Naive thymus-derived CD4-positive, alpha-beta T cell (primary cell): ENCODE results near the gene PSD. TPM values are rescaled to one million over a fixed set of nuclear protein-coding genes. Genes with fewer than 3 reads are reported as not detected.

ENCODE experiments used
- ATAC-seq: fragments of 150-1000 bp; cut with Tn5 transposase; 2 replicates; pipeline ENCODE4 v1.10.0; 2021; ENCODE audit warnings: mild to moderate bottlenecking, moderate library complexity
- CTCF ChIA-PET: fragments of 350-600 bp; sonication (Branson Sonifier 250); formaldehyde crosslinking; loops from one replicate; lab custom pipeline; 2021; ENCODE audit warnings: antibody characterized with exemption; lab: Charles Lee
- POLR2A ChIA-PET: fragments of 350-600 bp; sonication (Branson Sonifier 250); formaldehyde crosslinking; loops from one replicate; lab custom pipeline; 2021; ENCODE audit warnings: antibody characterized with exemption, inconsistent platforms; lab: Charles Lee
- DNase-seq, 9 donors: peaks; one replicate each; pipeline versions ENCODE4 v3.0.0 to v3.0.0-alpha.2; 2020 to 2022; ENCODE audit warnings: mixed read lengths in 1 of 9
- H3K27ac ChIP-seq: one replicate; pipeline ENCODE4 v1.7.0; 2013; ENCODE audit warnings: mild to moderate bottlenecking, low read depth, low read length, moderate library complexity
- H3K27me3 ChIP-seq, 2 donors: one replicate each; pipeline ENCODE4 v1.7.0; 2013; ENCODE audit warnings: low read length in 2 of 2, mild to moderate bottlenecking in 2 of 2, moderate library complexity in 2 of 2; ENCODE audit not compliant: control insufficient read depth in 2 of 2, insufficient read depth in 2 of 2
- H3K36me3 ChIP-seq, 3 experiments: 1 replicate in 2 of 3; 2 replicates in 1 of 3; pipeline ENCODE4 v1.7.0; 2013; ENCODE audit warnings: low read length in 3 of 3, mild to moderate bottlenecking in 3 of 3, moderate library complexity in 1 of 3; ENCODE audit not compliant: insufficient read depth in 3 of 3, control insufficient read depth in 2 of 3
- H3K4me1 ChIP-seq, 2 donors: one replicate each; pipeline ENCODE4 v1.7.0; 2013; ENCODE audit warnings: low read length in 2 of 2, mild to moderate bottlenecking in 2 of 2, moderate library complexity in 1 of 2; ENCODE audit not compliant: control insufficient read depth in 2 of 2, insufficient read depth in 2 of 2
- H3K4me3 ChIP-seq: 2 replicates; pipeline ENCODE4 v1.7.0; 2013; ENCODE audit warnings: mild to moderate bottlenecking, low read length
- H3K9me3 ChIP-seq, 3 experiments: 1 replicate in 2 of 3; 2 replicates in 1 of 3; pipeline ENCODE4 v1.7.0; 2013; ENCODE audit warnings: low read length in 3 of 3; ENCODE audit not compliant: control insufficient read depth in 2 of 3
- H3K27ac Mint-ChIP-seq, 9 donors: one replicate each; pipeline ENCODE4 v1.8.0; 2020 to 2022; ENCODE audit warnings: mixed read lengths in 9 of 9, mild to moderate bottlenecking in 8 of 9, moderate library complexity in 5 of 9, inconsistent platforms in 2 of 9
- H3K27me3 Mint-ChIP-seq, 5 donors: one replicate each; pipeline ENCODE4 v1.8.0; 2021 to 2022; ENCODE audit warnings: mixed read lengths in 5 of 5, mild to moderate bottlenecking in 1 of 5
- H3K36me3 Mint-ChIP-seq, 5 donors: one replicate each; pipeline ENCODE4 v1.8.0; 2020 to 2022; ENCODE audit warnings: mixed read lengths in 5 of 5, mild to moderate bottlenecking in 3 of 5, inconsistent platforms in 1 of 5
- H3K4me1 Mint-ChIP-seq, 7 donors: one replicate each; pipeline ENCODE4 v1.8.0; 2020 to 2022; ENCODE audit warnings: mixed read lengths in 7 of 7, mild to moderate bottlenecking in 3 of 7, inconsistent platforms in 1 of 7
- H3K4me3 Mint-ChIP-seq, 10 donors: one replicate each; pipeline ENCODE4 v1.8.0; 2020 to 2022; ENCODE audit warnings: mild to moderate bottlenecking in 10 of 10, mixed read lengths in 10 of 10, moderate library complexity in 6 of 10, inconsistent platforms in 2 of 10
- H3K9me3 Mint-ChIP-seq, 11 donors: one replicate each; pipeline ENCODE4 v1.8.0; 2020 to 2022; ENCODE audit warnings: mixed read lengths in 11 of 11, mild to moderate bottlenecking in 4 of 11, inconsistent platforms in 1 of 11, moderate library complexity in 1 of 11
- intact Hi-C, 2 donors: fragments of 100-400 bp; cut with micrococcal nuclease; formaldehyde crosslinking; loops; one replicate each; pipeline ENCODE4 v1.15.1; 2023
- polyA plus RNA-seq, 2 donors: library from polyadenylated mRNA; unstranded; fragments of 300-500 nt; fragmentation: Illumina TruSeq; gene quantifications; one replicate each; pipeline ENCODE4 v1.2.3, GENCODE V29; 2021
- total RNA-seq, 6 experiments: library from RNA in 5 of 6; stranded (reverse) in 5 of 6; gene quantifications; 1 replicate in 5 of 6; 2 replicates in 1 of 6; pipeline ENCODE4 v1.2.3 and lab custom pipeline; 2021 to 2026

Gene PSD
- total and polyA plus RNA-seq, 7 experiments from 2014 or later: 3.5 to 16.9 (median 8.2) TPM

DNA sequence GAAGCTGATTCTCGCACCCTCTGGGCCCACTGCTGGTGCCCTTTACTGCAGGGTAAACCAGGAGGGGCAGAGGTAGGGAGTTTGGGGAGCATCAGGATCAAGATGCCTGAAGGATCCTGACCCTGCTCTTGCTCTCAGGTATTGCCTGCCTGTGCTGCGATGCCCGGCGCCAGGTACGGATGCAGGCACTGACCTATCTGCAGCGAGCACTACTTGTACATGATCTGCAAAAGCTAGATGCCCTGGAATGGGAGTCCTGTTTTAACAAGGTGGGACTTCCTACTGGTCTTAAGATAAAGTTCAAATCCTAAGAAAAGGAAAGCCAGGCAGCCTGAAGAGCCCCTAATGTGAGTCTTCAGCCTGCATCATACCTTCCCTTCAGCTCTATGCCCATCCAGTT lies 39.2 kb downstream of the PSD start:
- peaks cover 0 to 4% (median 0%) of the 10 kb centered on the region in 7 donors for H3K4me1 Mint-ChIP-seq
- DNase-seq (no peak), ATAC-seq (no peak)
- H3K36me3 Mint-ChIP-seq: peaks cover 6 to 42% (median 13%) of the 10 kb centered on the region in 5 donors
- ChIA-PET CTCF (no interaction called here), POLR2A (no interaction called here)
- Histone ChIP-seq H3K4me3 (no peak overlapping the region), H3K36me3 (peaks cover 14 to 75% (median 15%) of the 10 kb centered on the region in 3 experiments), H3K27me3 (no peaks in the 10 kb centered on the region), H3K9me3 (no peaks in the 10 kb centered on the region), H3K27ac (no peak overlapping the region), H3K4me1 (no peaks in the 10 kb centered on the region)
- no peaks in the 10 kb centered on the region for H3K9me3 Mint-ChIP-seq
- intact Hi-C loops: no loop called here
- no peak overlapping the region for H3K27ac Mint-ChIP-seq
- H3K27me3 Mint-ChIP-seq: no peaks in the 10 kb centered on the region
- no peak overlapping the region for H3K4me3 Mint-ChIP-seq

DNA sequence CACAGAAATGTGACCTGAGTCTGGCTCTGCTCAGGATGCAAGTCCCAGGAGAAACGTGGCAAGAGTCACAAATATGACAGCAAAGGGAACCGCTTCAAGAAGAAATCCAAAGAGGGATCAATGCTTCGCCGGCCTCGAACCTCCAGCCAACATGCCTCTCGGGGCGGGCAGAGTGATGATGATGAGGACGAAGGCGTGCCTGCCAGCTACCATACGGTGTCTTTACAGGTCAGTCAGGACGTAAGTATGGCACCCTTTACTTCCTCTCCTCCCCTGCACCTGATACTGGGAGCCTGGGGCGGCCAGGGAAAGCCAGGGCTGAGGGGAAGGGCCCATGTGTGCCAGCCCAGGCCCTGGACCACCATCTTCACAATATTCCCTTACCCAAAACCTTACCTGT lies 41.7 kb downstream of the PSD start:
- H3K4me3 Mint-ChIP-seq: no peak overlapping the region
- H3K9me3 Mint-ChIP-seq: no peaks in the 10 kb centered on the region
- Histone ChIP-seq H3K27me3 (no peaks in the 10 kb centered on the region), H3K36me3 (peaks cover 16 to 78% (median 23%) of the 10 kb centered on the region in 3 experiments), H3K4me3 (no peak overlapping the region), H3K4me1 (no peaks in the 10 kb centered on the region), H3K27ac (no peak overlapping the region), H3K9me3 (no peaks in the 10 kb centered on the region)
- CTCF ChIA-PET: no interaction called here
- POLR2A ChIA-PET: no interaction called here
- peaks cover 0 to 4% (median 0%) of the 10 kb centered on the region in 7 donors for H3K4me1 Mint-ChIP-seq
- H3K27me3 Mint-ChIP-seq: no peaks in the 10 kb centered on the region
- DNase-seq: no peak
- no peak for ATAC-seq
- H3K27ac Mint-ChIP-seq: peak overlapping the region in 2 of 9 donors; percentile 19 to 51
- intact Hi-C loops: no loop called here
- H3K36me3 Mint-ChIP-seq: peaks cover 8 to 49% (median 17%) of the 10 kb centered on the region in 5 donors

DNA sequence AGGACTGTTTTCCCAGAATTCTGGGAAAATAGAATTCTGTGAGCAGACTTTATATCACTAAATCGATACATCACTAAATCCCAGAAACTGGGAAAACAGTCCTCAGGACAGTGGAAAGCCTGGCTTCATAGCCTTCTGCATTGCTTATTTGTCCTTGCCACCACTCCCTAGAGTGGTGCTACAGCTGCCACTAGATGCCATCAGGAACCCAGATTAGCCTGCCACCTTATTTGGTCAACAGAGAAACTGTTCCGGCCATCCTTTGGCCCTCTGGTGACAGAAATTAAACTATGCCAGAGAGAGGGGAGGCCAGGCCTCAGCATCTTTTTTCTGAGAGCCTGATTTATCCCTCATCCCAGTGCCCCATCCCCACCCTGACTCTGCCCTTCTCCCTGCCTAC lies 42.7 kb downstream of the PSD start:
- H3K36me3 Mint-ChIP-seq: peaks cover 5 to 49% (median 17%) of the 10 kb centered on the region in 5 donors
- POLR2A ChIA-PET: interaction anchor here (0.5 kb wide), 1 partner anchor 119 kb away, joined by 3 read pairs; no protein-coding TSS in a partner anchor

DNA sequence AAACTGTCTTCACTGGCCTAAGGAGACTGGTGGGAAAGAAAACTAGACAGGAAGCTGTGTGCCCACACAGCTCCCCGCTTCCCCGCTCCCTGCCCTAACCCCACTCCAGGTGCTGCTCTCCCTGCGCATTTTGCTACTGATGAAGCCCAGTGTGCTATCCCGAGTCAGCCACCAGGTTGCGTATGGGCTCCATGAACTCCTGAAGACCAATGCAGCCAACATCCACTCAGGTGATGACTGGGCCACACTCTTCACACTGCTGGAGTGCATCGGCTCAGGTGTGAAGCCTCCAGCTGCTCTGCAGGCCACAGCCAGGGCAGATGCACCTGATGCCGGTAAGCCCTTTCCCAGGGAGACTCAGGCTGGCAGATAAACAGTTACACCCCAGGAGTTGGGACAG lies 43.3 kb downstream of the PSD start:
- no peaks in the 10 kb centered on the region for H3K27me3 Mint-ChIP-seq
- H3K27me3 ChIP-seq: no peaks in the 10 kb centered on the region
- H3K4me1 ChIP-seq: no peaks in the 10 kb centered on the region
- ChIA-PET POLR2A (no interaction called here), CTCF (no interaction called here)
- no peak overlapping the region for H3K27ac Mint-ChIP-seq
- peaks cover 29 to 76% (median 30%) of the 10 kb centered on the region in 3 experiments for H3K36me3 ChIP-seq
- H3K4me3 ChIP-seq: no peak overlapping the region
- intact Hi-C loops: no loop called here
- H3K36me3 Mint-ChIP-seq: peaks cover 5 to 52% (median 21%) of the 10 kb centered on the region in 5 donors
- ATAC-seq (peak; percentile 44), DNase-seq (no peak)
- no peak overlapping the region for H3K27ac ChIP-seq
- no peak overlapping the region for H3K4me3 Mint-ChIP-seq
- H3K9me3 ChIP-seq: no peaks in the 10 kb centered on the region
- no peaks in the 10 kb centered on the region for H3K9me3 Mint-ChIP-seq
- peaks cover 0 to 3% (median 0%) of the 10 kb centered on the region in 7 donors for H3K4me1 Mint-ChIP-seq

More for the DNA sequence above, 42.7 kb downstream of the PSD start:
- Histone ChIP-seq H3K27me3 (no peaks in the 10 kb centered on the region), H3K4me3 (no peak overlapping the region), H3K27ac (no peak overlapping the region), H3K4me1 (no peaks in the 10 kb centered on the region), H3K36me3 (peaks cover 24 to 76% (median 26%) of the 10 kb centered on the region in 3 experiments), H3K9me3 (no peaks in the 10 kb centered on the region)
- Mint-ChIP-seq H3K27ac (no peak overlapping the region), H3K4me1 (peaks cover 0 to 4% (median 0%) of the 10 kb centered on the region in 7 donors), H3K4me3 (no peak overlapping the region), H3K9me3 (no peaks in the 10 kb centered on the region), H3K27me3 (no peaks in the 10 kb centered on the region)
- intact Hi-C loops: no loop called here
- no peak for DNase-seq
- ATAC-seq: no peak
- CTCF ChIA-PET: no interaction called here

DNA sequence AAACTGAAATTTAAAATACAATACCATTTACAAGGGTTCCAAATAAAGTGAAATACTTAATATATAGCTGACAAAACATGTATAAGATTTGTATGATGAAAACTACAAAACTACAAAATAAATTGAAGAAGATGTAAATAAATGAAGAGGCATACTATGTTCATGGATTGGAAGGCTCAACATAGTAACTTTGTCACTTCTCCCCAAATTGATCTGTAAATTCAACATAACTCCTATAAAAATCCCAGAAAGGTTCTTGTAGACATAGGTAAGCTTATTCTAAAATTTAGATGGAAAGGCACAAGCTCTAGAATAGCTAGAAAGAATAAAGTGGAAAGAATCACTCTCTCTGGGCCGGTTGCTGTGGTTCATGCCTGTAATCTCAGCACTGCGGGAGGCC lies 47.3 kb downstream of the PSD start:
- H3K9me3 Mint-ChIP-seq: peaks cover 0 to 3% (median 0%) of the 10 kb centered on the region in 11 donors
- H3K36me3 Mint-ChIP-seq: peaks cover 14 to 68% (median 44%) of the 10 kb centered on the region in 5 donors
- H3K4me1 Mint-ChIP-seq: peaks cover 0 to 2% (median 0%) of the 10 kb centered on the region in 7 donors
- no peaks in the 10 kb centered on the region for H3K4me1 ChIP-seq
- POLR2A ChIA-PET: interaction anchor here (0.6 kb wide), 1 partner anchor 206 kb away, joined by 5 read pairs; no protein-coding TSS in a partner anchor
- no peak overlapping the region for H3K4me3 Mint-ChIP-seq
- H3K27me3 ChIP-seq: no peaks in the 10 kb centered on the region
- H3K36me3 ChIP-seq: peaks cover 39 to 85% (median 56%) of the 10 kb centered on the region in 3 experiments
- CTCF ChIA-PET: interaction anchor here (1.5 kb wide), 1 partner anchor 201 kb away, joined by 4 read pairs; no protein-coding TSS in a partner anchor
- H3K27ac ChIP-seq: no peak overlapping the region
- intact Hi-C loops: no loop called here
- DNase-seq: no peak
- H3K27ac Mint-ChIP-seq: no peak overlapping the region
- no peaks in the 10 kb centered on the region for H3K27me3 Mint-ChIP-seq
- H3K4me3 ChIP-seq: no peak overlapping the region
- no peak for ATAC-seq
- no peaks in the 10 kb centered on the region for H3K9me3 ChIP-seq

DNA sequence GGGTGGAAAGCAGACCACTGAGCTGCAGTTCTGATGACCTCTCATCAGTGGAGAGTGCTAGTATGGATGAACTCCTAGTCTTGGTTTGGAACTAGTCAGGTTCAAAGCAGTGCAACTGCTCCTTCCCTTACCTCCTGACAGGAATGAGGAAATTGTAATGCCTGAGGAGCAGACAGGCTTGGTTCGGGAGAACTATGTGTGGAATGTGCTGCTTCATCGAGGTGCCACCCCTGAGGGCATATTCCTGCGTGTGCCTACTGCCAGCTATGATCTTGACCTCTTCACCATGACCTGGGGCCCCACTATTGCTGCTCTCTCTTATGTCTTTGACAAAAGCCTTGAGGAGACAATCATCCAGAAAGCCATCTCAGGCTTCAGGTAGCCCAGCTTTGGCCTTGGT lies 50.5 kb downstream of the PSD start:
- peaks cover 41 to 91% (median 62%) of the 10 kb centered on the region in 3 experiments for H3K36me3 ChIP-seq
- no peaks in the 10 kb centered on the region for H3K4me1 Mint-ChIP-seq
- no peaks in the 10 kb centered on the region for H3K27me3 ChIP-seq
- H3K36me3 Mint-ChIP-seq: peaks cover 30 to 84% (median 54%) of the 10 kb centered on the region in 5 donors
- DNase-seq: no peak
- H3K9me3 ChIP-seq: no peaks in the 10 kb centered on the region
- CTCF ChIA-PET: interaction anchor here (1.0 kb wide), 1 partner anchor 16 kb away, joined by 3 read pairs; no protein-coding TSS in a partner anchor
- H3K27ac Mint-ChIP-seq: peak overlapping the region in 1 of 9 donors; percentile 31
- intact Hi-C loops: no loop called here
- H3K4me1 ChIP-seq: no peaks in the 10 kb centered on the region
- H3K27me3 Mint-ChIP-seq: no peaks in the 10 kb centered on the region
- H3K4me3 Mint-ChIP-seq: no peak overlapping the region
- no peak overlapping the region for H3K4me3 ChIP-seq
- peaks cover 0 to 3% (median 0%) of the 10 kb centered on the region in 11 donors for H3K9me3 Mint-ChIP-seq
- no peak overlapping the region for H3K27ac ChIP-seq
- ATAC-seq: no peak
- POLR2A ChIA-PET: no interaction called here

DNA sequence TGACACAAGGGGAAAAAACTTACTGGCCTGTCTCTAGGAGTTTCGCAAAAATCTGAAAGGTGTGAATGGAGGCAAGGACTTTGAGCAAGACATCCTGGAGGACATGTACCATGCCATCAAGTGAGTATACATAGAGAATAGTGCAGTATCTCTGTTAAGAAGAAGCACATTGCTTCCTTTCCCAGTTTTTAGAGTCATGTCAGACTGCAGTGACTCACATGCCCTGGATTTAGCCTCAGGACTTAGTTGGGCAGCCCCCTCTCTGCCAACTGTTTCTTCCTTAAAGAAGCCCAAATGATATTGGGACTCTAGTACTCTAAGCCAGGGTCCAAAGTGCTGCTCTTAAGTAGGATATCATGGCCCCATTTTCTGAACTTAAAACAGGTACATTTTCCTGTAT lies 51.1 kb downstream of the PSD start:
- Mint-ChIP-seq H3K27me3 (no peaks in the 10 kb centered on the region), H3K9me3 (peaks cover 0 to 3% (median 0%) of the 10 kb centered on the region in 11 donors), H3K4me3 (no peak overlapping the region), H3K4me1 (no peaks in the 10 kb centered on the region), H3K27ac (peak overlapping the region in 1 of 9 donors; percentile 11), H3K36me3 (peaks cover 29 to 84% (median 57%) of the 10 kb centered on the region in 5 donors)
- Histone ChIP-seq H3K4me1 (no peaks in the 10 kb centered on the region), H3K27ac (no peak overlapping the region), H3K4me3 (no peak overlapping the region), H3K9me3 (no peaks in the 10 kb centered on the region), H3K36me3 (peaks cover 45 to 93% (median 57%) of the 10 kb centered on the region in 3 experiments), H3K27me3 (no peaks in the 10 kb centered on the region)
- ChIA-PET POLR2A (no interaction called here), CTCF (no interaction called here)
- intact Hi-C loops: no loop called here
- no peak for DNase-seq
- ATAC-seq: no peak
